Activated CD8-positive, alpha-beta memory T cell treated with anti-CD3 and anti-CD28 coated beads for 1 hour (primary cell): ENCODE data around the gene PPP1R7.

Experiments
- DNase-seq, 2 donors: peaks; one replicate each; pipeline ENCODE4 v3.0.0-alpha.2; 2020; ENCODE audit warnings: low read depth in 1 of 2; ENCODE audit errors: extremely low read depth in 1 of 2

The PPP1R7 gene

DNA sequence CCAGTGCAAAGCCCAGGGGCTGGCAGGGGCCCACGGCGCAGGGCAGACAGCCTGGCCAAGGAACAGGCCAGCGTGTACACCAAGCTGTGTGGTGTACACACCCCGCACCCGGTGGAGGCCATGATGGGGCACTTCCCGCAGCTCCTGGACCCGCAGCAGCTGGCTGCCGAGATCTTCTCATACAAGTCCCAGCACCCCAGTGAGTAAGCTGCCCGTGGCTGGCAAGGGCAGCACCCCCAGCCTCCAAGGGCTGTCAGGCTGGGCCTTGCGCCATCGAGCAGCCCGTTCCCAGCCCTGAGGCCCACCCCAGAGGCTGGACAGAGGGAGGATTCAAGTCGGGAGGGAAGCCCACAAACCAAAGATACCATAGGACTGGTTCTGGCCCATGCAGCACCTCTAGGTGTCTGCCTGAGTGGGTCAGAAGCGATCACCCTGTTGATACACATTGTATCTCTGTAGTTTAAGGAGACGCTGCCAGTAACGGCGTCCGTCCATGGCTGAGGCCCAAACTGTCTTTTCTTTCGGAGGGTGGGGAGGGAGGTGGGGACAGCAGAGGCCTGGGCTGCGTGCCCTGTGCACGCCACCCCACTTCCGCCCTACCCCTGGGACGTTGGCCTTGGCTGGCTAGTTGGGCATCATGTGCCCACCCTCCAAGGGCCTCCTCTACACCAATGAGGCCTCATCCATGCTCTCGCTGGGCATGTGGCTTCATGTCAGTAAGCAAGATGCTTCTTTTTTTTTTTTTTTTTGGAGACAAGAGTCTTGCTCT lies 31.3 kb upstream of the PPP1R7 start:
- DNase-seq: no peak

DNA sequence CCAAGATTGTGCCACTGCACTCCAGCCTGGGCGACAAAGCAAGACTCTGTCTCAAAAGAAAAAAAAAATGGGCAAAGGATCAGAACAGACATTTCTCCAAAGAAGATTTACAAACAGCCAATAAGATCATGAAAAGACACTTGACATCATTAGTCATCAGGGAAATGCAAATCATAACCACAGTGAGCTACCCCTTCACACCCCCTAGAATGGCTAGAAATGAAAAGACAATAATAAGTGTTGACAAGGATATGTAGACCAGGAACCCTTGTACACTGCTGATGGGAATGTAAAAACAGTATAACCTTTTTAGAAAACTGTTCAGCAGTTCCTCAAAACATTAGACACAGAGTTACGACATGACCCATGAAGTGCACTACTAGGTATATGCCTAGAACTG lies 29.8 kb upstream of the PPP1R7 start:
- DNase-seq: no peak

DNA sequence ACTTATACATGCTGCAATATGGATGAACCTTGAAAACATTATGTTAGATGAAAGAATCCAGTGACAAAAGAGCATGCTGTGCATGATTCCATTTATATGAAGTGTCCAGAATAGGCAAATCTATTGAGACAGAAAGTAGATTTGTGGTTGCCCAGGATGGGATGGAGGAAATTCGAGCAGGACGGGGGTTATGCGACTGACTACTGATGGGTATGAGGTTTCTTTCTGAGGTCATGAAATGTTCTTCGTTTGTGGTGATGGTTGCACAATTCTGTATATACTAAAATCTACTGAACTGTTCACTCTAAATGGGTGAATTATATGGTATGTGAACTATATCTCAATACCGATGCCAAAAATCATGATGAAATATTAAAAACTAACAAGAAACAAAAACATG lies 29.3 kb upstream of the PPP1R7 start:
- DNase-seq: no peak

DNA sequence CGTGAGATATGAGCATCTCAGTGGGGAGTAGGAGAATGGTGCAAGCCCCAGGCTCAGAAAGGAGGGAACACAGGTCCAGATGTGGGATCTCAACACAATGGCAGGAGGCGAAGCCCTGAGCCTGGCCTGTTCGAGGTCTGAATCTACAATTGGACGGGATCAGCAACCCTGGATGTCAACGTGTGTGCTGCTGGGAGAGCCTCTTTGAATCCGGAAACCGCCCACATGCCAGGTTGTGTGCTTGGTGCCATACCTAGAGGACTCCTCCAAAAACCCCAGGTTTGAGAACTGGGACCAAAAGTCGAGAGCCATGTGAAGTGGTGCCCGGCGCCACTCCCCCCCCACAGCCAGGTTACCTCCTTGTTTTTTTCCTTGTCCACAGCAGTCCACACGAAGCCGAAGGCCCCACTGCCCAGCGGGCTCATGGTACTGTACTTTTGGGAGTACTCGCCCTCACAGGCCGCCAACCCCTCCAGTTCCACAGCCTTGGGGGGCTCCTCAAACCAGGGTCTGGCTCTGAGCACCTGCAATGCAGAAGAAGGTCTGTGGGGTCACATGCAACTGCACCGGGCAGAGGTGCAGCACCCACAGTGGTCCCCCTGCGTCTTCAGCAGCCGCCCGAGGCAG lies 27.8 kb upstream of the PPP1R7 start:
- DNase-seq: no peak

DNA sequence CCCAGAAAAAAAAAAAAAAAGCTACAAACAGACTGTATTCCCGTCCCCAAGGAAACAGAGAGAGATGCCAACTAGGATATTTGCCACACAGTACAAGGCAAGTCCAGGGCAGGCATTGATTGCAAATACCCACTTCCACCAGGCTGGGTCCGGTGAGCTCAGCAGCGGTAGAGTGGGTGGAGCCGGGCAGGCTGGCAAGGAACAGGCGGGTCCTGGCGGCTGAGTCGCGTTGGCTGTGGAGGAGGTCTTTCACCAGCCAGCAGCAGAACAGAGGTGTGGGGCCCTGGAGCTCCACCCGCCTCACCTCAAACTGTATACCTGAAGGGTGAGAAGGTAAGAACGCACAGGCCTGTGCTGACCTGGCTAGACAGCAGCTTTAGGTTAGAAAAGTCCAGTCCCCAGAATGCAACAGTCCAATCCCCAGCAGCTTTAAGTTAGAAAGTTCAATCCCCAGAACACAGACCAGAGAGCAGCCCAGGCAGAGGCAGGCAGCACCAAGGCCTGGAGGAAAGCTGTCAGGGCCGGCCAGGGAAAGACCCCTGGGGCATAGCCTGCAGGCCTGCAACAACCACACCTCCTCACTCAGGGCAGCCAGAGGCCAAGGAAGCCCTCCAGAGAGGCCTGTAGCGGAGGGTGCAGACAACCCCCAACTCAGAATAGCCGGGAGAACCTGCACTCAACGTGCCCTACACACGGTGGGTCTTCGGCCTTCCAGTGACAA lies 26.3 kb upstream of the PPP1R7 start:
- DNase-seq: no peak

DNA sequence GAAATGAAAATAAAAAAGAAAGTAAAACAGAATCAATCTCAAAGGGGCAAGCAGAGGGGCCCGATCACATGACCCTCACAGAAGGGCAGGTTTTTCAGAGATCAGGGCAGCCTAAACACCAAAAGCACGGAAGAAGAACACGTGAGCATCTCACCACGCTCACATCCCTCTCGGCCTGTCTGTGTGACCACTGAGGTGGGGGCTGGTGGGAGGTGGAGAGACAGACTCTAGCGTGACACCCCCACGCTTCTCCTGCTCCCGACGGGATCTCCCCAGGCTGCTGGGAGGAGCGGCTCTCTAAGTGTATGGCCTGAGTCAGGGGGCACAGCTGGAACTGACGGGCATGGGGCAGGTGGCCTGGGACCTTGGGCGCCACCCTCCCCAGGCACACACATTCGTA lies 24.6 kb upstream of the PPP1R7 start:
- DNase-seq: no peak

DNA sequence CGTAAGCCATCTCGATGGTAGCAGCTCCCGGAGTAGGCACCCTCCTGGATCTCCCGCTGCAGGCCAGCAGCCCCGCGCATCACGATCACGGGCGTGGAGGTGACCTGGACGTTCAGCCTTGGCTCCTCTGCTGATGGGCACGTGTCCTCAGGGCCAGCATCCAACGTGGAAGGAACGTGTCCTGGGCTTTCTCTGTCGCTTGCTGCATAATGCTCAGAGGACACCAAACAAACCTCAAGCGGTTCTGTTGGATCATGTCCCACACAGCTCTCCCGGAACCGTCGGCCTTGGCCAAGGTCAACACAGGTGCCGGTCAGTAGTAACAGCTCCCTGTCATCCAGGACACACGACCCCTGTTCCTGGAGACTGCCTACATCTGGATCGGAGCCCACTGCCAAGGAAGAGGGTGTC lies 24.1 kb upstream of the PPP1R7 start:
- no peak for DNase-seq

DNA sequence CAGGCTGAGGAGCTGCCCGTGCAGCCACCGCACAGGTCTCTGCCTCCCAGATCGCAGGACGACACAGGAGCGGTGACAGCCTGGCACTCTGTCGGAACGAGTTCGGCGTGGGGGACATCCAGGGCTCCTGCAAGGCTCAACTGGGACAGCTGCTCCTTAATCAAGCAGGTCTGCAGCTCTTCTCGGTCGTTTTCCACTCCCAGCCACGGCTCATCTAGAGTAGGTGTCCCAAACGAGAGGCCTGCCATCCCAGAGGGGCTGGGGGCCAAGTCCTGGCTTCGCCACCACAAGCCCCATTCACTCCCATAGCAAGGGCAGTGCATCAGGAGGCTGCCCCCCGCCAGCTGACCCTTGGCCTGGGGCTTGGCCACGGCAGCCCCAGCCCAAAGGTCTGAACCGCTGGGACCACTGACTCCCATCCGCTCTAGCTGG lies 23.5 kb upstream of the PPP1R7 start:
- no peak for DNase-seq

DNA sequence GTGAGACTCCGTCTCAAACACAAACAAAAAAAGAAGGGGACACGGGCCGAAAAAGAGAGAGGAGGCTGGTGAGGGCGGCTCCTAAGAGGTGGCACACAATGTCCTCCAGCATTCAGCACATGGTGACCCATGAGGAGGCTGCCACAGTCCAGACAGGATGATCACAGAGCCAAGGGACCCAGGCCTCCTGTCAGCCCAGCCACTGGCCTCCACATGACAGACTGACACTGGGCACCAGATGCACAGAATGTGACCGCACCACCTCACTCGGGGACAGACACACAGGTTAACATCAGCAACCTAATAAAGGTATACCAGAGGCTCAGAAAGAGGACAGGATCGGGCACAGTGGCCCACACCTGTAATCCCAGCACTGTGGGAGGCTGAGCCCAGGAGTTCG lies 22.0 kb upstream of the PPP1R7 start:
- DNase-seq: no peak

DNA sequence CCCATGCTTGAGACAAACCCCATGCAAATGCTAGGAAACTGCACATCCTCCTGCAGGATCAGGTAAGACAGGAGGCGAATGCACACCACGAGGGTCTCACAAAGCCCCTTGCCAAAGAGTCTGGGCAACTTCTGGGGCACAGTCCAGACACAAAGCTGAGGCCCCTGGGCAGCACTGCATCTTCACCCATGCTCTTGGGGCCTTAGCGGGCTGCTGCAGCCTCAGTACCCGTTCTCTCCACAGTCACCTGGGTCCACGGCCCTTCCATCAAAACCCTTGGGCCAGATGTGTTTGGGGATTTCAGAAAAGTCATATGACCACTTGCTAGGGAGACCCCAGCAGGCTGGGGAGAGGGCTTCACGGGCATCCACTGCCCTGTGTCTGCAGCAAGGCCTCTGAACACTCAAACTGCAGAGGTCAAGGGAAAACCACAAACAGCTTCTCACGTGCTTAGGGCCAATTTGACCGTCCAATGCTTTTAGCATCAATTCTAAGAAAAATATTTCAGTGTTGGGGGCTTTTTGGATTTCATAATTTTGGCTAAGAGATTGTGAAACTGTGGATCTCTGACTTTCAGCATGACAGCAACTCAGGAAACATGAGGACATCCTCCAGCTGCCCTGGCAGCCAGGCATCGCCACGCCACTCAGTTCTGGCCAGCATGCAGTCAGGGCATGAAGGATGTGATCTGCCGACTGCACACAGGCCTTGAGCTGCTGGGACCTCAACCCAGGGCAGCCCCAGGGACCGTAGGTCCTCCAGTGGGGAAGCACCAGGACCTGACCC lies 21.0 kb upstream of the PPP1R7 start:
- DNase-seq: no peak

DNA sequence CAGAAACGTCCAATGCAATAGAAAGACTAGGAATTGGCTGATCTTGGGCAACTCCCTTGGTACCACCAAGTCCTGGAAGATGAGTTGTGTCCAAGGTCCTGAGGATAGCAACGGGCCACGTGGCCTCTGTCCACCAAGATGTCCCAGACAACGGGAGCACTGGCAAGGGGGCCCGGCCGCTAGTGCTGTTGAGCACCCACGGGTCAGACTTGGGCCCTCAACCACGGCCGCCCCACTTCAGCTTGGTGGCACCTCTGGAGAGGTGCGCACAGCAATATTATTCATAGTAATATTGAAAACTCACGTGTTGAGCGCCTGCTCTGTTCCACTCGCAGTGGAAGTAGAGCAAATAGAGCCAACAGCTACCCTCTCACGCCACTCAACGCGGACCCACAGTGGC lies 20.0 kb upstream of the PPP1R7 start:
- no peak for DNase-seq

DNA sequence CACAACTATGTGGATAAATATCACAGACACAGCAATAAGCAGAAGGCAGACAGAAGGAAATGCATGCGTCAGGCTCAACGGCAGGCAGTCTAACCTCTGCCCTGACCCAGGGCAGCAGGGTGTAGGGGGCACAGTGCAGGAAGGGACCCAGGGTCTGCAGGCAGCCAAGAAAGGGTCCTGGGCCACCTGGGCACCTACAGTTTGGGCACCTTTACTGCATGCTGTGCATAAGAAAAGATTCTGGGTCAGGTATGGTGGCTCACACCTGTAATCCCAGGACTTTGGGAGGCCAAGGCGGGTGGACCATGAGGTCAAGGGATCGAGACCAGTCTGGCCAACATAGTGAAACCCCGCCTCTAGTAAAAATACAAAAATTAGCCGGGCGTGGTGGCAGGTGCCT lies 18.7 kb upstream of the PPP1R7 start:
- DNase-seq: no peak

DNA sequence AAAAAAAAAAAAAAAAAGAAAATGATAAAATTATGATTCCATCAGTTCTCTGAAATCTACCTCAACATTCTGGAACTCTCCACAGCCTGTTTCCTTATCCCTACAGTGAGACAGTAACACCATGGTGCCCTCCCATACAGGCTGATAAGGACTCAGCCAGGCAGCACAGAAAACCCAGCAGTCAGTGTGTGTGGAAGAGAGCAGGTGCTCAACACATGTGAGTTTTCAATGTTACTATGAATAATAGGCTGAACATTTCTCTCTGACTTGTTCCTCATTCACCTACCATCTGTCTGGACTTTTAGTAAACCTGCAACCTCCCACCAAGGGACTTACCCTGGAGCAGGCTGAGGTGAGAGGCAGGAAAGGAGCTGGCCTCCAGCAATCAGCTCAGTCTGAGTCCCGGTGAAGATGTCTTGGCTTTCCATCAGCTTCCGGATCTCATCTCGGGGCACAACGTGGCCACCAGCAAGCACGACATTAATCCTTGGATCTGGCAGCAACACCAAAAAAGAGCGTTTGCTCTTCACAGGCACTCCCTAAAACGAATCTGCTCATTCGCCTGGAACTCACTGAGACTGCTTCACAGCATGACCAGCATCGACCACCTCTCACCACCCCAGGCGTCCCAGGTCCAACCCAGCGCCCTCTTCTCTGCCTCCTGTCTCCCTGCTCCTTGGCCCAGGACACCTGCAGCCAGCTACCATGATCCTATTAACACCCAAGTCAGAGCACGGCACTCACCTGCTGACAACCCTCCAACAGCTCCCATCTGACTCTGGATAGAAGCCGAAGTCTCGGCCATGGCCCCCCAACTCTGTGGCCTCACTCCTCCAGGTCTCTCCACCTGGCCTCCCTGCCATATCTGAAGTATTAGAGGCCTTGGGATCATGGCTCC lies 17.5 kb upstream of the PPP1R7 start:
- no peak for DNase-seq

DNA sequence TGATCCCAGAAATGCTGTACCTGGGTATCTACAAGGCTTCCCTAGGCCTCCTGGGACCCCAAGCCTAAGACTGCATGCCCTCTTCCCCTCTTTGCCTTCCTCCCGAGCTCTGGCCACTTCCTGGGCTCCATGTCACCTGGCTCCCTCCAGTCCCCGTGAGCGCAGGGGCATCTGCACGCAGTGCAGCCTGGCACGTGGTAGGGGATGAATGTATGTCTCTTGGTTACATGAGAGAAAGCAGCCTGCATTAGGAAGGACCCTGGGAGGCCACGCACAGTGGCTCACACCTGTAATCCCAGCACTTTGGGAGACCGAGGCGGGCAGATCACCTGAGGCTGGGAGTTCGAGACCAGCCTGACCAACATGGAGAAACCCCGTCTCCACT lies 16.8 kb upstream of the PPP1R7 start:
- no peak for DNase-seq

DNA sequence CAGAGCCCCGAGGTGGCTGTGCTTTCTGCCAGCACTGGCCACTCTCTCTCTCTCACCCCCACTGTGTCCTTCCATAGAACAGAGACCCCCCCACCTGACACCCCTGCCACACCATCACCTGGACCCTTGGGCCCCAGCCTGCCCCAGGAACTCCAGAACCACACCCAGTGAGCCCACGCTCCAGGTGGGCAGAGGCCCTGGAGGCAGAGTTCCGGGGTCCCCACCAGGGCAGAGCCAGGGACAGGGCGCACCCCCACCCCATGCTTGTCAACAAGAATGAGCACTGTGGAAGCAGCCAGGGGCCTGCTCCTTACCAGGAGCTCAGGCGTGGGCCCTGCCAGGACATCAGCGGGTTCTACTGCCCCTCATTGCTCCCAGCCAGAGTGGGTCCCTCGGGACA lies 15.6 kb upstream of the PPP1R7 start:
- no peak for DNase-seq

DNA sequence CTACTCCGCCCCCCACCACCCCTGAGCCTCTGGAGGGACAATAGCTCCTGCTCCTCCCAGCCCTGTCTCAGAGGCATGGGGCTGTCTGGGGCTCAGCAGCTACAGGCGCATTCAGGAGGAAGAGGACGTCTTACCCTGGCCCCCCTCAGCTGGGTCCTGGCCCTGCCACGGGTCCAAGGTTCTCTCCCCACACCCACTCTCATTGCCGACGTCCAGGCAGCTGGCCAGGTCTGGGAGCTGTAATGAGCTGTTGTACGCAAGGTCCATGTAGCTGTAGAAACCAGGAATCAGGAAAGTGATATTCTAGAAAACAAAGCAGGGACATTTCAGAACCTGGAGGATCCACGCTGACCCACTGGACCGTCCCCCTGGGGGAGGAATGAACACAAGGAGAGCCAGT lies 14.5 kb upstream of the PPP1R7 start:
- no peak for DNase-seq

DNA sequence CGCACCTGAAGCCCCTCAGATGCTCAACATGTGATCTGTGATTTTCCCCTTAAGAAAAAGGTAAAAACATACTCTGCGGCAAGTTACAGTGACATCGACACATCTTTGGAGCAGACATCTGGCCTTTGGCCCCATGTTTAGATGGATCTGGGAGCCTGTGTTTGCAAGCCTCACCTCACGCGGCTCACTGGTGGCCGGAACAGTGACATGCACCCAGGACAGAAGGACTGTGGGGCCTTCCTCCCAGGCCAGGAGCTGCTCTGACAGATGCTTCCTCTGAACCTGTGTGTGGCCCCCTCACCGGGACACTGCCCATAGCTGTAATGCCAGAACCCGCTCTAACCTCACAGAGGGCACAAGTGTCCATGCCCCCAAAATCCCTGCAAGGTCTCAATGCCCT lies 14.1 kb upstream of the PPP1R7 start:
- DNase-seq: no peak

DNA sequence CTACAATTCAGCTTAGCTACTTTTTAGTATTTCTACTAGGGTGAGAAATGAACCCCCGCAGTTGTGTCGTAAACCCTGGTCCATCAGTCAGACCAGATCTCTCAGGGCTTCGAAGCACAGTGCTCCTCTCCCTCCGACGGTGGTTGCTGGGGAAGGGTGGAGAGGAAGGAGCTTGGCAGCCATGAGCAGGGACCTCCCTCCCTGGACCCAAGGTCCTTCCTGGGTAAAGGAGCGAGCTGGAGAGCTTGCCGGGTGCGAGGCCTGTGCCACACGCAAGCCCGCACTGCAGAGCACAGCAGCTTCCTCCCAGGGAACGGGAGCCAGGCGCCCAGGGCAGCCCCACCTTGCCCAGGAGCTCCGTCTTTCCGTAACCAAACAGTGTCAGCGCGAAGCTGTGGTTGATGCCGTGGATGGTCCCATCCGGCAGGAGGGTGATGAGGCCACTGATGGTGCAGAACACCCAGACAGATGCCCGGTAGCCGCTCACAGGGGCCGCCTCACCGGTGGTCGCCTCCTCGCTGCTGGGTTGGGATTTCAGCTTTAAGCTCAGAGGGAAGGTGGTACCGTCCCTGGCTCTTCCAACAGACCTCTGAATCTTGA lies 13.5 kb upstream of the PPP1R7 start:
- DNase-seq: no peak

DNA sequence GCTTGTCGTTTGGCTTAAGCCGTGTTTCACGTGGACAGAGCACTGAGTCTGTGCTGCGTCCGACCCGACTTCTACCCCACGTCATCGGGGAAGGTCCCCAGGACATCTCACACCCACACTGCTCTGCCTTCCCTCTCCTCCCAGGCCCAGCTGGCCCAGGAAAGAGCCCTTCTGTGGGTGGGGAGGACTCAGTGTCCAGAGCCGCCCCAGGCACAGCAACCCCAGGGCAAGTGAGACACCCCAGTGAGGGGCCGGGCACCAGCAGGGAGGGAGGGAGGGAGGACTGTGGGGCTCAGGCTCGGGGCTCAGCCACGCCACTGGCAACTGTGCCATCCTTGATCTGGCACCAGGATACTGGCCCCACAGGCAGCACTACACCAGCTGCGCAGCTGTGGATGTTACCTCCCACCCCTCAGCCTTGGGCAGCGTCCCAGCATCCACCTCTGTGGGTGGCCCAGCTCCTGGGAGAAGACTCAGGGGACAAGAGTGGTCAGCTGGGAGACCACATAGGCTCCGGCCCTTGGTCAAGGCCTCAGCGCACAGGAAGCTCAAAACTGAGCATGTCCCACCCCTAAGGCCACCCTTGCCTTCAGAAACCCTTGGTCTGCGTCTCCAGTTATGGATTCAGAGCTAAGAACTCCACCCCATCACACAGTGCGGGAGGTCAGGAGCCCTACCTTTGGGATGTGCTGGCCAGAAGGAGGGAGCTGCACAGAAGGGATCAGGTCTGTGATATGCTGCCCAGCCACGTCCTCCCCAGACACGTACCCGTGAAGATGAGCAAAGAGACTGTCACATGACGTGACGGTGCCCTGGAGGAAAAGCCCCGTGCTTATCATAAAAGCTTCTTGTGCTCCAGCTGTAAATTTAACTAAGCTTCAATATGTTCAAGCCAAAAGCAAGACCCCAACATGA lies 12.7 kb upstream of the PPP1R7 start:
- DNase-seq: no peak
